ENCODE results near the gene NEURL1B.

NEURL1B gene

DNA sequence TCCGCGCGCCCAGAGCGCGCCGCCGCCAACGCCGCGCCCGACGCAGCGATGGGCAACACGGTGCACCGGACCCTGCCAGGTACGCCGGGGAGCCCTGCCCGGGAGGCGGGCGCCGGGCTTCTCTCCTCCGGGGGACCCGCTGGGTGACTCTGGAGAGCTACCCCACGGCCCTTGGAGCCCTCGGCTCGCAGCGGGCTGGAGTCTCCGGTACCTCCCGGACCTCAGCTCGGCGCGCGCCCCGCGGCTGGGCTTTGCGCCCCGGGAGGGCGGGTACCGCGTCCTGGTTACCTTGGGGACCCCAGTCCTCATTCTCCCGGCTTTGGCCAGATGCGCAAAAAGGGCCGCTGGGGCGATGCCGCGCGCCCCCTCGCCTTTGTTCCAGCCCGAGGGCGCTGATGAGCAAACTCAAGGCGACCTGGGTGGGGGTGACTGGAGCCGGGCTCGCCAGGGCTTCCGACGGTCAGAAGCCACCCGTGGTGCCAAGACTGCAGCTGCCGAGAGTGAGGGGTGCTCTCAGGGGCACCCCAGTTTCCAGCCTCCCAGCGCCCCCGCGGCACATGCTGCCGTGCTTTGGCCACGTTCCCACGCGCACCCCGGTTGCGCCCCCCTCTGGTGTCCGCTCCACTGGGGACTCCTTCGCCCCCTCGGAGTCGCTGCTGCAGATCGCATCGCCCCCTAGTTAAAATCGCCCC, 442 bp downstream of the NEURL1B start:
- no peaks in the 10 kb centered on the region for H3K36me3 ChIP-seq
- TF ChIP-seq CTCF (IDR thresholded peaks at IDR 0.05): no peak
- H3K27me3 ChIP-seq: peaks cover 82% of the 10 kb centered on the region
- H3K9me3 ChIP-seq: no peaks in the 10 kb centered on the region
- H3K4me3 ChIP-seq (ENCODE audit: low read depth in 1 of 2, low read length in 1 of 2): no peak overlapping the region
- H3K27ac ChIP-seq: no peak overlapping the region
- peaks cover 5 to 16% of the 10 kb centered on the region in 2 experiments for H3K4me1 ChIP-seq (ENCODE audit: control insufficient read depth in 1 of 2, insufficient read depth in 1 of 2, low read depth in 1 of 2, low read length in 1 of 2)

GRCh38 chr5:172642051-172642409, 967 bp downstream of the NEURL1B start:
- no peak for TF ChIP-seq CTCF (IDR thresholded peaks at IDR 0.05)
- H3K4me1 ChIP-seq (ENCODE audit: control insufficient read depth in 1 of 2, insufficient read depth in 1 of 2, low read depth in 1 of 2, low read length in 1 of 2): peaks cover 5 to 16% of the 10 kb centered on the region in 2 experiments
- no peaks in the 10 kb centered on the region for H3K36me3 ChIP-seq
- H3K9me3 ChIP-seq: no peaks in the 10 kb centered on the region
- no peak overlapping the region for H3K4me3 ChIP-seq (ENCODE audit: low read depth in 1 of 2, low read length in 1 of 2)
- peaks cover 81% of the 10 kb centered on the region for H3K27me3 ChIP-seq
- no peak overlapping the region for H3K27ac ChIP-seq

DNA sequence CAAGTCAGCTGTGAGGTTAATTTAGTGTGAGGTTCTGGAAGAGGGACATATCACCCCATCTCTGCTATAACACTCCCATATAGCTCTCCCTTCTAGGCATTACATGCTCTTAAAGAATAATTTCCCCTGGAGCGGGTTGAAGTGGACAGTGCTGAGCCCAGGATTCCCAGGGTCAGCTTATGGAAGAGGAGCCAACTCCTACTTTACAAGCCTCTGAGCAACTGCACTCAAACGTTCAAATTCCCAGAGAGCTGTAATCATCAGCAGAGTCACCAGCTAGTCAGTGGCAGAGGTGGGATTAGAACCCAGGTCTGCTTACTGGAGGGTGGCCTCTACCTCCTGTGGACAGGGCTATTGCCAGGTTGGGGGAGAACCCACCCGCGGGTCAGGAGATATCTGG, 1.4 kb downstream of the NEURL1B start:
- TF ChIP-seq CTCF (IDR thresholded peaks at IDR 0.05): no peak
- H3K36me3 ChIP-seq: no peaks in the 10 kb centered on the region
- peaks cover 77% of the 10 kb centered on the region for H3K27me3 ChIP-seq
- no peak overlapping the region for H3K27ac ChIP-seq
- H3K4me3 ChIP-seq (ENCODE audit: low read depth in 1 of 2, low read length in 1 of 2): no peak overlapping the region
- no peaks in the 10 kb centered on the region for H3K9me3 ChIP-seq
- peaks cover 5 to 16% of the 10 kb centered on the region in 2 experiments for H3K4me1 ChIP-seq (ENCODE audit: control insufficient read depth in 1 of 2, insufficient read depth in 1 of 2, low read depth in 1 of 2, low read length in 1 of 2)

DNA sequence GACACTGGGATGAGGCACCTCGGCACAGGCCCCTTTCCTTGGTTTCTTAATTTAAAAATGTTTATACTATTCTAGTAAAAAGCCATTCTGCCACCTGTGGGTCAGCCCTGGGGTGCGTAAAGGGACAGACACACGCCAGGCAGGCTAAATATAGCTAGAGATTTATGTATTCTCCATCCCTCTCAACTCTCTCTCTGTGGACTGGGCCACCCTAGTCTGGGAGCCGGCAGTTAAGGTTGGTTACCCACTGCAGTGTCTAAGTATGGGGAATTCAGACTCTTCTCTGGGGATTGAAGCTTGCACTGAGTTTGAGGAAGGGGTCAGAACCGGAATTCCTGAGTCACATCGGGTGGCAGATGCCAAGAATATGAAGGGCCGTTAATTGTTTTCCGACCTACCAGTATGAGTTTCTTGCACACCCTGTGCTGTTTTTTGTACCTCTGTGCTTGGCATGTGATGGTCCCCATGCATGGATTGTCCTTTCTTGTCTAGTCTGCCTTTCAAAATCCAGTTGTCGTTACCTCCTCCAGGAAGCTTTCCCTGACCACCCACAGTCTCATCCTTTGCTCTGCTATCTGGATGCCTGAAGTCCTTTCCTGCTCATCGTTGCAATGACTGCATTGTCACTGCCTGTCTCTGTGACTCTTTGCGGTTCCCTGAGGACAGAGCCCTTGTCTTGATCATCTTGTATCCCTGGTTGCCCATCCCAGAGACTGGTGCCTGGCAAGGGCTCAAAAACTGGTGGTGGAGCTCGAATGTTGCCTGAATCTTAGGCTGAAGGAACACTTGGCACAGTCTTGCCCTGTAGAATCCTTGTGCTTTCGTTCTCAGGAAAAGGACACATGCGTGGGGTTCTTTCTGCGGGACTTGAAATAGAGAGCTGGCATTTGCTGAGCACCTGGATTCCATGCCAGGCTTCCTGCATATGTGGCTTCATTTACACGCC, 2.1 kb downstream of the NEURL1B start:
- H3K4me3 ChIP-seq (ENCODE audit: low read depth in 1 of 2, low read length in 1 of 2): no peak overlapping the region
- no peak for TF ChIP-seq CTCF (IDR thresholded peaks at IDR 0.05)

DNA sequence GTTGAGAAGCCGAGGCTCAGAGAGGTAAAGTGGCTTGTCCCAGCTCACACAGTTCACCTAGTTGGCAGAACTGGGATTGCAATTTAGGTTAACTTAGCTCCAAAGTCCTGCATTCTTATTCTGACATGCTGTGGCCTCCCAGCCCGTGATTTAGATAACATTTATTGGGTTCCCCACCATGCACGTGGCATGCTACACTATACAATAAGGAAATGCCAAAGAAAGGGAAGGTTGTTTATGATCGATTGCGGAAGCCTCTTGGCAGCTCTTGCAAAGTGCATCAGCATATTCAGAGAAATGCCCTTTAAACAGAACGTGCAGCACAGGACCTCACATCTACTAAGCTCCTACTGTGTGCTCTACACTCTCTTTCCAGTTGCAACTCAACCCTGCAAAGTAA, 3.2 kb downstream of the NEURL1B start:
- H3K36me3 ChIP-seq: no peaks in the 10 kb centered on the region
- H3K4me3 ChIP-seq (ENCODE audit: low read depth in 1 of 2, low read length in 1 of 2): no peak overlapping the region
- peaks cover 59% of the 10 kb centered on the region for H3K27me3 ChIP-seq
- H3K4me1 ChIP-seq (ENCODE audit: control insufficient read depth in 1 of 2, insufficient read depth in 1 of 2, low read depth in 1 of 2, low read length in 1 of 2): peaks cover 5 to 16% of the 10 kb centered on the region in 2 experiments
- H3K27ac ChIP-seq: no peak overlapping the region
- TF ChIP-seq CTCF (IDR thresholded peaks at IDR 0.05): no peak
- no peaks in the 10 kb centered on the region for H3K9me3 ChIP-seq

More for the DNA sequence above, 2.1 kb downstream of the NEURL1B start:
- peaks cover 5 to 16% of the 10 kb centered on the region in 2 experiments for H3K4me1 ChIP-seq (ENCODE audit: control insufficient read depth in 1 of 2, insufficient read depth in 1 of 2, low read depth in 1 of 2, low read length in 1 of 2)
- H3K27me3 ChIP-seq: peaks cover 70% of the 10 kb centered on the region
- no peaks in the 10 kb centered on the region for H3K36me3 ChIP-seq
- no peak overlapping the region for H3K27ac ChIP-seq
- no peaks in the 10 kb centered on the region for H3K9me3 ChIP-seq
